Prostate gland (tissue), 2 donors: Measurements from ENCODE around the gene HOXD13.

Experiments
- CTCF ChIP-seq, 4 experiments: fragments of 200-600 bp in 2 of 4; fragments of 450-650 bp in 2 of 4; sonication (generic) in 2 of 4; IDR thresholded peaks; 1 replicate in 3 of 4; 2 replicates in 1 of 4; pipeline ENCODE4 v1.5.1; 2016 to 2019; ENCODE audit warnings: antibody characterized with exemption in 4 of 4, mild to moderate bottlenecking in 2 of 4, moderate library complexity in 2 of 4
- POLR2A ChIP-seq: fragments of 450-650 bp; IDR thresholded peaks from one replicate; pipeline ENCODE4 v1.6.1; 2016; ENCODE audit warnings: antibody characterized with exemption, mild to moderate bottlenecking

GRCh38 chr2:176081376-176081836 lies 11.1 kb upstream of the HOXD13 start:
- TF ChIP-seq POLR2A (no peak), CTCF (IDR thresholded peaks at IDR 0.05) (no peak)
